ENCODE results near the gene MARCHF2.

MARCHF2 gene

GRCh38 chr19:8399681-8400188 lies 13.4 kb upstream of the MARCHF2 start:
- Histone ChIP-seq H3K36me3 (replicated peaks; ENCODE audit: low read depth, low read length) (peaks cover 7% of the 10 kb centered on the region), H3K4me3 (ENCODE audit: low read length) (no peak overlapping the region), H3K27ac (ENCODE audit: low read length) (no peak overlapping the region), H3K4me1 (ENCODE audit: low read length) (no peaks in the 10 kb centered on the region), H2AFZ (ENCODE audit: low read depth, low read length) (no peak overlapping the region), H4K20me1 (ENCODE audit: insufficient read depth, low read length) (peaks cover 35% of the 10 kb centered on the region), H3K9ac (ENCODE audit: low read length) (no peak overlapping the region), H3K4me2 (ENCODE audit: low read length) (no peak overlapping the region), H3K27me3 (ENCODE audit: low read depth, low read length) (no peaks in the 10 kb centered on the region), H3K79me2 (ENCODE audit: low read length) (peaks cover 32% of the 10 kb centered on the region), H3K9me3 (ENCODE audit: insufficient read depth, low read length) (no peaks in the 10 kb centered on the region)
- TF ChIP-seq EZH2phosphoT487 (IDR thresholded peaks at IDR 0.05; ENCODE audit: low read depth) = no peak
- TF ChIP-seq CTCF (IDR thresholded peaks at IDR 0.05; ENCODE audit: low read depth, low read length) = no peak

- peaks cover 12% of the 10 kb centered on the region for H3K36me3 ChIP-seq (replicated peaks; ENCODE audit: low read depth, low read length)
Observed at GRCh38 chr19:8401981-8402411, 11.1 kb upstream of the MARCHF2 start.

GRCh38 chr19:8403098-8403819 lies 9.8 kb upstream of the MARCHF2 start:
- no peak overlapping the region for H3K9ac ChIP-seq (ENCODE audit: low read length)
- no peaks in the 10 kb centered on the region for H3K27me3 ChIP-seq (ENCODE audit: low read depth, low read length)
- no peak for TF ChIP-seq EZH2phosphoT487 (IDR thresholded peaks at IDR 0.05; ENCODE audit: low read depth)
- TF ChIP-seq CTCF (IDR thresholded peaks at IDR 0.05; ENCODE audit: low read depth, low read length) = no peak
- H3K9me3 ChIP-seq (ENCODE audit: insufficient read depth, low read length) = no peaks in the 10 kb centered on the region
- H3K36me3 ChIP-seq (replicated peaks; ENCODE audit: low read depth, low read length) = peaks cover 12% of the 10 kb centered on the region
- no peak overlapping the region for H2AFZ ChIP-seq (ENCODE audit: low read depth, low read length)
- no peak overlapping the region for H3K4me2 ChIP-seq (ENCODE audit: low read length)
- no peak overlapping the region for H3K27ac ChIP-seq (ENCODE audit: low read length)
- no peaks in the 10 kb centered on the region for H3K4me1 ChIP-seq (ENCODE audit: low read length)
- no peak overlapping the region for H3K4me3 ChIP-seq (ENCODE audit: low read length)
- H3K79me2 ChIP-seq (ENCODE audit: low read length) = peaks cover under 1% of the 10 kb centered on the region; the same call in 1 of the 2 replicates
- peaks cover 7% of the 10 kb centered on the region; the same call in 1 of the 2 replicates for H4K20me1 ChIP-seq (ENCODE audit: insufficient read depth, low read length)

More at GRCh38 chr19:8401981-8402411, 11.1 kb upstream of the MARCHF2 start:
- Histone ChIP-seq H3K4me3 (ENCODE audit: low read length) (no peak overlapping the region), H3K4me2 (ENCODE audit: low read length) (no peak overlapping the region), H3K9ac (ENCODE audit: low read length) (no peak overlapping the region), H3K4me1 (ENCODE audit: low read length) (no peaks in the 10 kb centered on the region), H3K9me3 (ENCODE audit: insufficient read depth, low read length) (no peaks in the 10 kb centered on the region), H3K27me3 (ENCODE audit: low read depth, low read length) (no peaks in the 10 kb centered on the region), H2AFZ (ENCODE audit: low read depth, low read length) (no peak overlapping the region), H3K27ac (ENCODE audit: low read length) (no peak overlapping the region), H3K79me2 (ENCODE audit: low read length) (peaks cover 13% of the 10 kb centered on the region), H4K20me1 (ENCODE audit: insufficient read depth, low read length) (peaks cover 20% of the 10 kb centered on the region)
- TF ChIP-seq CTCF (IDR thresholded peaks at IDR 0.05; ENCODE audit: low read depth, low read length) (no peak), EZH2phosphoT487 (IDR thresholded peaks at IDR 0.05; ENCODE audit: low read depth) (no peak)

GRCh38 chr19:8403820-8404109 lies 9.3 kb upstream of the MARCHF2 start:
- H3K27me3 ChIP-seq (ENCODE audit: low read depth, low read length) = no peaks in the 10 kb centered on the region
- no peaks in the 10 kb centered on the region for H3K9me3 ChIP-seq (ENCODE audit: insufficient read depth, low read length)
- peaks cover 12% of the 10 kb centered on the region for H3K36me3 ChIP-seq (replicated peaks; ENCODE audit: low read depth, low read length)

More at GRCh38 chr19:8403820-8404109, 9.3 kb upstream of the MARCHF2 start:
- Histone ChIP-seq H4K20me1 (ENCODE audit: insufficient read depth, low read length) (peaks cover 4% of the 10 kb centered on the region; the same call in 1 of the 2 replicates), H3K4me1 (ENCODE audit: low read length) (no peaks in the 10 kb centered on the region), H2AFZ (ENCODE audit: low read depth, low read length) (no peak overlapping the region), H3K9ac (ENCODE audit: low read length) (no peak overlapping the region), H3K4me2 (ENCODE audit: low read length) (no peak overlapping the region), H3K4me3 (ENCODE audit: low read length) (no peak overlapping the region), H3K79me2 (ENCODE audit: low read length) (no peaks in the 10 kb centered on the region; the same call in 1 of the 2 replicates), H3K27ac (ENCODE audit: low read length) (no peak overlapping the region)
- TF ChIP-seq EZH2phosphoT487 (IDR thresholded peaks at IDR 0.05; ENCODE audit: low read depth) (no peak), CTCF (IDR thresholded peaks at IDR 0.05; ENCODE audit: low read depth, low read length) (no peak)

All from OCI-LY3 (cell line).